Liver (tissue), 9 donors: Measurements from ENCODE around the gene ARFRP1. TPM values are rescaled to one million over a fixed set of nuclear protein-coding genes. Genes with fewer than 3 reads are reported as not detected.

Experiments used
- DNase-seq: peaks from one replicate; pipeline ENCODE4 v3.0.0-alpha.2; 2017; ENCODE audit warnings: low spot score
- H3K27ac ChIP-seq, 2 donors: one replicate each; pipeline ENCODE4 v1.7.0; 2013; ENCODE audit warnings: inconsistent platforms in 2 of 2, low read length in 2 of 2, control low read depth in 1 of 2, low read depth in 1 of 2, mild to moderate bottlenecking in 1 of 2
- H3K27me3 ChIP-seq, 4 donors: one replicate each; pipeline versions ENCODE4 v1.6.1 to v1.7.0; 2013; ENCODE audit warnings: low read length in 3 of 4, inconsistent platforms in 1 of 4, mild to moderate bottlenecking in 1 of 4, moderate library complexity in 1 of 4; ENCODE audit not compliant: control insufficient read depth in 4 of 4, insufficient read depth in 4 of 4
- H3K36me3 ChIP-seq, 4 donors: one replicate each; pipeline versions ENCODE4 v1.6.1 to v1.7.0; 2013; ENCODE audit warnings: low read length in 3 of 4, mild to moderate bottlenecking in 3 of 4, low read depth in 1 of 4, moderate library complexity in 1 of 4; ENCODE audit not compliant: control insufficient read depth in 4 of 4, insufficient read depth in 3 of 4
- H3K4me1 ChIP-seq, 4 donors: one replicate each; pipeline versions ENCODE4 v1.6.1 to v1.7.0; 2013; ENCODE audit warnings: low read length in 3 of 4, mild to moderate bottlenecking in 3 of 4, moderate library complexity in 1 of 4; ENCODE audit not compliant: control insufficient read depth in 4 of 4, insufficient read depth in 4 of 4
- H3K4me3 ChIP-seq, 3 donors: one replicate each; pipeline versions ENCODE4 v1.6.1 to v1.7.0; 2013; ENCODE audit warnings: low read length in 3 of 3, control low read depth in 1 of 3, low read depth in 1 of 3, mild to moderate bottlenecking in 1 of 3
- H3K9ac ChIP-seq, 2 donors: one replicate each; pipeline ENCODE4 v1.7.0; 2013; ENCODE audit warnings: low read length in 2 of 2, mild to moderate bottlenecking in 2 of 2, moderate library complexity in 2 of 2, control low read depth in 1 of 2, low read depth in 1 of 2
- H3K9me3 ChIP-seq, 4 donors: one replicate each; pipeline versions ENCODE4 v1.6.1 to v1.7.0; 2013; ENCODE audit warnings: low read length in 3 of 4; ENCODE audit not compliant: control insufficient read depth in 4 of 4
- ATF3 ChIP-seq: IDR thresholded peaks from 2 replicates; pipeline ENCODE4 v1.6.1; 2016; ENCODE audit warnings: antibody characterized with exemption
- EGR1 ChIP-seq, 2 donors: IDR thresholded peaks; 2 replicates each; pipeline ENCODE4 v1.6.1; 2016 to 2018; ENCODE audit warnings: antibody characterized with exemption in 2 of 2, low read depth in 2 of 2
- FOXA1 ChIP-seq: IDR thresholded peaks from 2 replicates; pipeline ENCODE4 v1.6.1; 2016; ENCODE audit warnings: antibody characterized with exemption
- FOXA2 ChIP-seq: IDR thresholded peaks from 2 replicates; pipeline ENCODE4 v1.6.1; 2016; ENCODE audit warnings: antibody characterized with exemption
- GABPA ChIP-seq, 2 donors: IDR thresholded peaks in 1 of 2; conservative IDR thresholded peaks in 1 of 2; 2 replicates each; pipeline ENCODE4 v1.6.1; 2016; ENCODE audit warnings: antibody characterized with exemption in 2 of 2, mild to moderate bottlenecking in 1 of 2, moderate library complexity in 1 of 2
- HNF4A ChIP-seq, 2 donors: conservative IDR thresholded peaks; 2 replicates each; pipeline ENCODE4 v1.6.1; 2016; ENCODE audit warnings: antibody characterized with exemption in 2 of 2, mild to moderate bottlenecking in 2 of 2
- HNF4G ChIP-seq: IDR thresholded peaks from 2 replicates; pipeline ENCODE4 v1.6.1; 2016; ENCODE audit warnings: antibody characterized with exemption
- JUND ChIP-seq, 2 donors: IDR thresholded peaks; 2 replicates each; pipeline ENCODE4 v1.6.1; 2016; ENCODE audit warnings: antibody characterized with exemption in 2 of 2
- NR2F2 ChIP-seq: IDR thresholded peaks from 2 replicates; pipeline ENCODE4 v1.6.1; 2016; ENCODE audit warnings: antibody characterized with exemption
- RAD21 ChIP-seq, 2 donors: IDR thresholded peaks; 2 replicates each; pipeline ENCODE4 v1.6.1; 2016; ENCODE audit warnings: antibody characterized with exemption in 2 of 2, mild to moderate bottlenecking in 2 of 2
- SP1 ChIP-seq: IDR thresholded peaks from 2 replicates; pipeline ENCODE4 v1.6.1; 2018; ENCODE audit warnings: antibody characterized with exemption, mild to moderate bottlenecking
- TAF1 ChIP-seq: conservative IDR thresholded peaks from 2 replicates; pipeline ENCODE4 v1.6.1; 2016; ENCODE audit warnings: antibody characterized with exemption, mild to moderate bottlenecking
- YY1 ChIP-seq: IDR thresholded peaks from 2 replicates; pipeline ENCODE4 v1.6.1; 2016; ENCODE audit warnings: antibody characterized with exemption, mild to moderate bottlenecking
- ZBTB33 ChIP-seq: IDR thresholded peaks from 2 replicates; pipeline ENCODE4 v1.6.1; 2016; ENCODE audit warnings: antibody characterized with exemption
- WGBS: extraction: QIAGEN DNeasy Blood & Tissue Kit; methylation state at CpG from one replicate; pipeline ENCODE4 v1.1.7; 2013; 5-methylcytosine and 5-hydroxymethylcytosine counted together
- polyA plus RNA-seq, 2 donors: library from polyadenylated mRNA; stranded (reverse) in 1 of 2; unstranded in 1 of 2; fragments of 200-250 nt in 1 of 2; fragments of >200 nt in 1 of 2; fragmentation: Nextera tagmentation in 1 of 2; extraction: Ambion mirVana in 1 of 2; gene quantifications; one replicate each; pipeline versions ENCODE4 v1.2.1 to v1.2.3, GENCODE V29; 2013 to 2015
- total RNA-seq, 2 donors: library from RNA; depleted of rRNA; stranded (reverse); fragments of >200 nt; gene quantifications; one replicate each; pipeline ENCODE4 v1.2.3, GENCODE V29; 2014
- TF ChIP-seq, protein P1 (sequence below): IDR thresholded peaks from 2 replicates; pipeline ENCODE4 v1.6.1; 2016; ENCODE audit warnings: antibody characterized with exemption
- TF ChIP-seq, protein P2 (sequence below): IDR thresholded peaks from 2 replicates; pipeline ENCODE4 v1.6.1; 2016; ENCODE audit warnings: antibody characterized with exemption, mild to moderate bottlenecking
- donor health status: healthy.
- donor health status: healthy.
- donor health status: healthy.
- donor health status: healthy.
- donor health status: healthy.

The ARFRP1 gene
- total and polyA plus RNA-seq, 4 donors: 14.2 to 26.9 (median 20.5) TPM

DNA sequence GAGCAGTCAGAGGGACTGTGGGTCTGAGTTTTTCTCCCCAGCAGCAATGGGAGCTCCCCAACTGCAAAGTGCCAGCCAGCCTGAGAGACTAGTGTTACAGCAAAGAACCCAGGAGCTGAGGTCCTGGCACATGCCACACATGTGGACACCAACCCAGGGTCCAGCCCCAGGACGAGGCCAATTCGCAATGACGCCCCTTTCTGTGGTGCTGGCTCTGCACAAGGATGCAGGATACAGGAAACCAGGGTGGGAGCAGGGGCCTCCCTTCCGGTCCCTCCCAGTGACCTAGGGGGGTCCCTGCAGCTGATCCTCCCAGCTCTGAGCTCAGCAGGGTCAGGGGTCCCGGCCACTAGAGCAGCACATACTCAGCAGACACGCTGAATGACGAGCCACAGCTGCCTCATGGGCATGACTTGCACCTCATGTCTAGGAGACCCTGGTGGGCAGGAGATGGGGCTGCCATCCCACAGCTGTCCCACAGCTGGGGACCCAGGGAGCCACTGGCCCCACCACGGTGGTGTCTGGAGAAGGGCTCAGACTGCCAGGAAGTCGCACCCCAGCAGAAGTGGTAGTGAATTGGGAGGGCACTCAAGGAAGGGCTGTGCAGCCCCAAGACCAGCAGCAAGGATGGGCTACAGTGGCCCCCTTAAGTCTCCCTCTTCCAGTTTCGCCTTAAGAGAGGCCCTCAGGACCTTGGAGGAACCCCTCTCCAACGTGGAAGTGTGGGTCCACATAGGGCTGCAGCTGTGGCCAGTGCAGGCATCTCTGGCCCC is 3.6 kb downstream of the ARFRP1 start:
- no peaks in the 10 kb centered on the region for H3K27me3 ChIP-seq
- H3K4me3 ChIP-seq: no peak overlapping the region
- H3K27ac ChIP-seq: no peak overlapping the region
- TF ChIP-seq HNF4A (conservative IDR thresholded peaks at IDR 0.05) (no peak), TAF1 (no peak), SP1 (no peak), JUND (IDR thresholded peaks at IDR 0.05) (no peak), FOXA2 (no peak), HNF4G (no peak), RAD21 (IDR thresholded peaks at IDR 0.05) (no peak)
- TF ChIP-seq, protein P1, sequence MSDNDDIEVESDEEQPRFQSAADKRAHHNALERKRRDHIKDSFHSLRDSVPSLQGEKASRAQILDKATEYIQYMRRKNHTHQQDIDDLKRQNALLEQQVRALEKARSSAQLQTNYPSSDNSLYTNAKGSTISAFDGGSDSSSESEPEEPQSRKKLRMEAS: no peak
- H3K9me3 ChIP-seq: no peaks in the 10 kb centered on the region
- H3K4me1 ChIP-seq: peaks cover 5 to 24% (median 20%) of the 10 kb centered on the region in 4 donors
- no peak overlapping the region for H3K9ac ChIP-seq
- WGBS: 91% methylated on average over 11 of the region's 11 CpGs
- DNase-seq: no peak
- H3K36me3 ChIP-seq: peaks cover 0 to 25% (median 9%) of the 10 kb centered on the region in 4 donors

DNA sequence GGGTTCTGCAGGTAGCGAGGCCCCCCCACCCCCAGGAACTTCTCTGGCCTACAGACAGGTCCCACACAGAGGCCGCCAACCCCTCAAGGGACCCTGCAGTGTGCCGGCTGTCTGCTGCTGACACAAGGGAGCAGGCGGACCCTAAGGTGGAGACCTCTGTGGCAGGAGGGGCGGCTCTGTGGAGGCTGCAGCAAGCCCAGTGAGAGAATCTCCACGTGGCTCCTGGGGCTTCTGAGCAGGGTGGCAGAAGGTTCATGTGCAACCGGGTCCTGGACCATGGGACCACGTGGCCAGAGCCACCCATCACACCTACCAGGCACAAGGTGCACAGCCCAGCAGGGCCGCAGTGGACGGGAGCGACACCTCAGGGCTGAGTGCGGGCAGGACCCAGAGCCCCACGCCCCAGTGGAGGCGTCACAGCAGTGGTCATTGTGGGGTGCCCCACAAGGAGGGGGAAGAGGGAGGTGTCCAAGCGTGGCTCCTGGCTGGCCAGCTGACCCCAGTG is 4.3 kb downstream of the ARFRP1 start:
- WGBS: 92% methylated on average over 15 of the region's 15 CpGs
- no peaks in the 10 kb centered on the region for H3K9me3 ChIP-seq
- peaks cover 0 to 25% (median 9%) of the 10 kb centered on the region in 4 donors for H3K36me3 ChIP-seq
- H3K27ac ChIP-seq: no peak overlapping the region
- no peak overlapping the region for H3K4me3 ChIP-seq
- no peak for TF ChIP-seq ZBTB33
- TF ChIP-seq, protein P1: no peak
- no peak for TF ChIP-seq SP1
- no peak for TF ChIP-seq TAF1
- no peak for TF ChIP-seq FOXA1
- no peak for TF ChIP-seq JUND (IDR thresholded peaks at IDR 0.05)
- no peak for TF ChIP-seq YY1
- TF ChIP-seq EGR1 (IDR thresholded peaks at IDR 0.05; ENCODE audit: low read depth in 2 of 2): no peak
- no peak for TF ChIP-seq RAD21 (IDR thresholded peaks at IDR 0.05)
- TF ChIP-seq, protein P2, sequence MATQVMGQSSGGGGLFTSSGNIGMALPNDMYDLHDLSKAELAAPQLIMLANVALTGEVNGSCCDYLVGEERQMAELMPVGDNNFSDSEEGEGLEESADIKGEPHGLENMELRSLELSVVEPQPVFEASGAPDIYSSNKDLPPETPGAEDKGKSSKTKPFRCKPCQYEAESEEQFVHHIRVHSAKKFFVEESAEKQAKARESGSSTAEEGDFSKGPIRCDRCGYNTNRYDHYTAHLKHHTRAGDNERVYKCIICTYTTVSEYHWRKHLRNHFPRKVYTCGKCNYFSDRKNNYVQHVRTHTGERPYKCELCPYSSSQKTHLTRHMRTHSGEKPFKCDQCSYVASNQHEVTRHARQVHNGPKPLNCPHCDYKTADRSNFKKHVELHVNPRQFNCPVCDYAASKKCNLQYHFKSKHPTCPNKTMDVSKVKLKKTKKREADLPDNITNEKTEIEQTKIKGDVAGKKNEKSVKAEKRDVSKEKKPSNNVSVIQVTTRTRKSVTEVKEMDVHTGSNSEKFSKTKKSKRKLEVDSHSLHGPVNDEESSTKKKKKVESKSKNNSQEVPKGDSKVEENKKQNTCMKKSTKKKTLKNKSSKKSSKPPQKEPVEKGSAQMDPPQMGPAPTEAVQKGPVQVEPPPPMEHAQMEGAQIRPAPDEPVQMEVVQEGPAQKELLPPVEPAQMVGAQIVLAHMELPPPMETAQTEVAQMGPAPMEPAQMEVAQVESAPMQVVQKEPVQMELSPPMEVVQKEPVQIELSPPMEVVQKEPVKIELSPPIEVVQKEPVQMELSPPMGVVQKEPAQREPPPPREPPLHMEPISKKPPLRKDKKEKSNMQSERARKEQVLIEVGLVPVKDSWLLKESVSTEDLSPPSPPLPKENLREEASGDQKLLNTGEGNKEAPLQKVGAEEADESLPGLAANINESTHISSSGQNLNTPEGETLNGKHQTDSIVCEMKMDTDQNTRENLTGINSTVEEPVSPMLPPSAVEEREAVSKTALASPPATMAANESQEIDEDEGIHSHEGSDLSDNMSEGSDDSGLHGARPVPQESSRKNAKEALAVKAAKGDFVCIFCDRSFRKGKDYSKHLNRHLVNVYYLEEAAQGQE: no peak
- no peak for TF ChIP-seq NR2F2
- no peak for TF ChIP-seq ATF3
- TF ChIP-seq GABPA (IDR thresholded peaks at IDR 0.05 in 1 of 2, conservative IDR thresholded peaks at IDR 0.05 in 1 of 2): no peak
- TF ChIP-seq FOXA2: no peak
- no peaks in the 10 kb centered on the region for H3K27me3 ChIP-seq
- DNase-seq: no peak
- H3K9ac ChIP-seq: no peak overlapping the region
- peaks cover 3 to 18% (median 13%) of the 10 kb centered on the region in 4 donors for H3K4me1 ChIP-seq
